Loucy (cell line): Measurements from ENCODE around the gene C16orf54.

Experiments
- EZH2phosphoT487 ChIP-seq: fragments of 200-600 bp; IDR thresholded peaks from 2 replicates; pipeline ENCODE4 v1.6.1; 2018; ENCODE audit warnings: antibody characterized with exemption, mild to moderate bottlenecking, moderate library complexity, borderline replicate concordance
- TF ChIP-seq, protein P1 (sequence below): fragments of 200-600 bp; sonication (generic); conservative IDR thresholded peaks from 2 replicates; pipeline ENCODE4 v1.5.1; 2014; ENCODE audit warnings: mild to moderate bottlenecking, antibody characterized with exemption, low read length

DNA sequence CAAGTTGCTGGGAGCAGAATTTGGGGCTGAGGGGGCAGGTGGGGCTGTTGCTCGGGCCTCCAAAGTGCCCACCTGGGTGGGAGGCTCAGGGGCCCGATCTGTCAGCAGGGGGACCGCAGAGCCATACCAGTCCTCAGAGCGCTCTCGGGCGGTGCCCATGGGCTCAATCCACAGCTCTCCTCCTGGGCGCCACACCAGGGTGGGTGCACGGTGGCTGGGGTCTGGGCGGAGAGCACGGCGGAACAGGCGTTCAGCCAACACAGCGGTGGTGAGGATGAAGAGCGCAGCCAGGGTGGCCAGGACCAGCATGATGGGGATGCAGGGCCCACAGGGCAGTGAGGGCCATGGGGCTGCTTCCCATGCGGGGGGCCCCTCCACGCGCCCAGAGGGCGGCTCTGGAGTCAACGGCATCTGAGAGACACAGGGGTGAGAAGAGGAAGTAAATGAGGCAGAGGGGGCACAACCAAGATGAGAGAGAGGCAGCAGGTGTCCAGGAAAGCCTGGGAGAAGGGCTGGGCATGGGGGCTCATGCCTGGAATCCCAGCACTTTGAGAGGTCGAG is 1.2 kb downstream of the C16orf54 start:
- TF ChIP-seq, protein P1, sequence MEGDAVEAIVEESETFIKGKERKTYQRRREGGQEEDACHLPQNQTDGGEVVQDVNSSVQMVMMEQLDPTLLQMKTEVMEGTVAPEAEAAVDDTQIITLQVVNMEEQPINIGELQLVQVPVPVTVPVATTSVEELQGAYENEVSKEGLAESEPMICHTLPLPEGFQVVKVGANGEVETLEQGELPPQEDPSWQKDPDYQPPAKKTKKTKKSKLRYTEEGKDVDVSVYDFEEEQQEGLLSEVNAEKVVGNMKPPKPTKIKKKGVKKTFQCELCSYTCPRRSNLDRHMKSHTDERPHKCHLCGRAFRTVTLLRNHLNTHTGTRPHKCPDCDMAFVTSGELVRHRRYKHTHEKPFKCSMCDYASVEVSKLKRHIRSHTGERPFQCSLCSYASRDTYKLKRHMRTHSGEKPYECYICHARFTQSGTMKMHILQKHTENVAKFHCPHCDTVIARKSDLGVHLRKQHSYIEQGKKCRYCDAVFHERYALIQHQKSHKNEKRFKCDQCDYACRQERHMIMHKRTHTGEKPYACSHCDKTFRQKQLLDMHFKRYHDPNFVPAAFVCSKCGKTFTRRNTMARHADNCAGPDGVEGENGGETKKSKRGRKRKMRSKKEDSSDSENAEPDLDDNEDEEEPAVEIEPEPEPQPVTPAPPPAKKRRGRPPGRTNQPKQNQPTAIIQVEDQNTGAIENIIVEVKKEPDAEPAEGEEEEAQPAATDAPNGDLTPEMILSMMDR = no peak
- TF ChIP-seq EZH2phosphoT487 = no peak
